Cerebellar nuclear complex (tissue), 1 donor: ENCODE measurements around the gene MAP3K14.

Experiments used
- DNase-seq, 2 experiments: peaks; one replicate each; lab custom pipeline; 2025; lab: John Stamatoyannopoulos, UW

Gene MAP3K14

DNA sequence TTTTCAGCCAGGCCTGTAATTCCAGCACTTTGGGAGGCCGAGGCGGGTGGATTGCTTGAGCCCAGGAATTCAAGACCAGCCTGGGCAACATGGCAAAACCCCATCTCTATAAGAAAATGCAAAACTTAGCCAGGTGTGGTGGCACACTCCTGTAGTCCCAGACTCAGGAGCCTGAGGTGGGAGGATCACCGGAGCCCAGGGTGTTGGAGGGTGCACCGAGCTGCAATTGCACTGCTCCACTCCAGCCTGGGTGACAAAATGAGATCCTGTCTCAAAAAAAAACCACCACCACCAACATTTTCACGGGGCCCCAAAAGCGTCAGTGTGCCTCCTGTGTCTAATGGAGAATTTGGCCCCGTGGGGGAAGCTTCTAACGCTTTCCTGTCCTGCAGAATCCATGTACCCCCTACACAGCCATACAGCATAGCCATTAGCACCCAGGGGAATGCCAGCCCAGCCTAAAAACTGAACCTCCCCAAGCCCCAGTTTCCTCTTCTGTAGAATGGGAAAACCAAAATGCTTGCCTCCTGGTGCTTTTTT, 22.2 kb upstream of the MAP3K14 start:
- no peak for DNase-seq

DNA sequence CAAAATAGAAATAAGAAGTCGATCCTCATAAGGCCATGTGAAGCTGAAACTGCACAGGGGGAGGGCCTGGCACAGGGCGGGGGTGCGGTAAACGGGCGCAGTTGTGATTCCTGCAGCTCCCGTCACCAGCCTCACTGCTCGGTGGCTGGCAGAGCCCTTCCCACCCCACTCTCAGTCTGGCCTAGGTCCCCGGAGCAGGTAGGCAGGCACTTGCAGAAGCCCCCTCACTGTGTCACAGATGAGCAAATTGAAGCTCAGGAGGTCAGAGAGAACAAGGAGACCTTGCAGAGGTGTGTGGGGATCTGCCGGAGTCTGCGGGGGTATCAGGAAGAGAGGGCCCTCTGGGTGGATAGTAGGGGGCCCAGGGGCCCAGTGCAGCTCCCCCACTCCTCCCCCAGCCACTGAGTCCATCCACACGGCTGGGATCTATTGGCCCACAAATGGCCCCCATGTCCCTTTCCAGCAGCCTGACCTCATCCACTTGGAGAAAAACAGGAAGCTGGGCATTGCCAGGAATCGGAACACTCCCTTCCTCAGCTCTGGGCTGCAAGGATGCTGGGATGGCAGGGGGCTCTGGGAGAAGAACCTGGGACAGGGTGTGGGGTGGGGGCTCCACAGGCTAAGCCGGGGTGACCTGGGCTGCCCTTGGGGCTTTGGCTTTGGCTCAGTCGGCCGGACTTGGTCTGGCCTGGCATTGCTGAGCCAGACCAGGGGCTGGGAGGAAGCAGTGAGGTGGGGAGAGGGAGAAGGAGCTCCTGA, 21.4 kb upstream of the MAP3K14 start:
- DNase-seq, result no peak

DNA sequence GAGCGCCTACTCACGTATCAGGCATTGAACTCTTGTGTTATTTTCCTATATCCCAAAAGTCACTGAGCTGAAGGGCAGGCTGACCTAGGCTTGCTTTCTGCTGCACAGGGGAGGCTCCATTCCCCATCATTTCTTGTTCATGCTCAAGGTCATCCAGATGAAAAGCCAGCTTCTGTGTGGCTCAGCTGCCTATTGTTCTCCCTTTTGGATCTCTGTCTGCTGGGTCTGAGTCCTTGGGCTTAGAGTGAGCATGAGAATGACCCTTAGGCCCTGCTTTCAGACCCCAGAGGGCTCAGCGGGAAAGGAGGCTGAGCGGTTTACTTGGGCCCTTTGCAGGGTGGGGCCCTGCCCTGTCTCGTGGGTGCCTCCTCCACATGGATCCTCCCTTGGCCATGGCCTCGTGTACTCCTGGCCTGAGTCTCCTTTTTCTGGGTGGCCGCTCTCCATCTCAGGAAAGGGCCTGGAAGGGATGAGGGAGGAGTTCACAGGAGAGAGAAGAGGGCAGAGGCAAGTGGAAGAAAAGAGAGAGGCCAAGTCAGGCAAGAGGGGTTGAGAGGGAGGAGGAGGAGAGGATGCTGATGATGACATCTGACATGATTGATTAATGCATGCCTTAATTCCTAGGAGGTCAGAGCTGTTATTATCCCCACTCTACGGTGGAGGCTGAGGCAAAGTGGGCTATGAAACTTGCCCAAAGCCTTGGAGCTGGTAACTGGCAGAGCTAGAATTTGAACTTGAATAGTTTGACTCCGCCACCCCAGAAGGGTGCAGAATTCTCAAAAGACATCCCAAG, 19.8 kb upstream of the MAP3K14 start:
- DNase-seq, result no peak

DNA sequence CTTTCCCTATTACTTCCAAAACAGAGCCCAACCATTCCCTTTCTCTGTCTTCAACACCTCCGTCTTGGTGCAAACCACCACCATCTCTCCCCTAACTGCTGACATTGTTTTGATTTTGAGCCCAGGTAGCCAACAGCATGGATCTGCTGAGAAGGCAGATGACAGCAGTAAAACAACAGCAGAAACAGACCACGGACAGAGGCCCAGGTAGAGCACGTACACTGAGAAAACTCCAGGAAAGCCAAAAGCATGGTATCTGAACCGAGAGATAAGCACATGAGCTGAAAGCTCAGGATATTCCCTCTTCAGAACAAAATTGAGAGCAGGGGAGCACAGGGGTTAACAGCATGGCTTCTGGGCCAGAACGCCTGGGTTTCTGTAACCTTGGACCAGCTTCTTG, 18.9 kb upstream of the MAP3K14 start:
- no peak for DNase-seq

DNA sequence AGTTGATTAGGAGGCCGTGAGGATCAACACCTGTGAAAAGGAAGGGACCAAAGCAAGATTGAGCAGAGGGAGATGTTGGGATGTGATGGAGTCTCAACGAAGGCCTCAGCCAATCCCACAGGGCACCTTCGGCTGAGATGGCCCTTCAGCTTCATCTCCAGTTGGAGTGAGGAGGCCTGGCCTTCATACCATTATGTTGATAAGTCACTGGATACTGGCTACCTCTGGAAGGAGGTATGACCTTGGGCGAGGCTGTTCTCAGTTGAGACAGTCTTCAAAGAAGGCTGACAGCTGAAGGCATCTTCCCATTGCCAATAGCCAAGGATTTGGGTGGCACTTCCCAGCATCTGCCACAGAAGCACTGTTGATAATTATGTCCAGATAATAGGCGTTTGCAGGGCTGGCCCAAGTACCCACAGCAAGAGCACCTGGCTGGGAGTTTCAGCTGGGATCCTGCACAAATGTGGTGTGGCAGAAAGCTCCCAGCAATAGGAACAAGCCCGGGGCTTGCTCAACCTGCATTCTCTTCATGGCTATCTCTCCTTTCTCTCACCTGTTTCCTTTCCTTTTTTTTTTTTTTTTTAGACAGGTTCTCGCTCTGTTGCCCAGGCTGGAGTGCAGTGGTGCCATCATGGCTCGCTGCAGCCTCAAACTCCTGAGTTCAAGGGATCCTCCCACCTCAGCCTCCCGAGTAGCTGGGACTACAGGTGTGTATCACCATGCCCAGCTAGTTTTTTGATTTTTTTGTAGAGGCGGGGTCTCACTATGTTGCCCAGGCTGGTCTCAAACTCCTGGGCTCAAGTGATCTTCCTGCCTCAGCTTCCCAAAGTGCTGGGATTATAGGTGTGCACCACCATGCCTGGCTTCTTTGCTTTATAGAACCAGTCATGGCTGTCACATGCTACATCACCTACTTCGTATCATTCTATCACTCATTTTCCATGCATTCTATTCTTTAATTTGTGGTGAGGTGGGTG, 18.2 kb upstream of the MAP3K14 start:
- no peak for DNase-seq

DNA sequence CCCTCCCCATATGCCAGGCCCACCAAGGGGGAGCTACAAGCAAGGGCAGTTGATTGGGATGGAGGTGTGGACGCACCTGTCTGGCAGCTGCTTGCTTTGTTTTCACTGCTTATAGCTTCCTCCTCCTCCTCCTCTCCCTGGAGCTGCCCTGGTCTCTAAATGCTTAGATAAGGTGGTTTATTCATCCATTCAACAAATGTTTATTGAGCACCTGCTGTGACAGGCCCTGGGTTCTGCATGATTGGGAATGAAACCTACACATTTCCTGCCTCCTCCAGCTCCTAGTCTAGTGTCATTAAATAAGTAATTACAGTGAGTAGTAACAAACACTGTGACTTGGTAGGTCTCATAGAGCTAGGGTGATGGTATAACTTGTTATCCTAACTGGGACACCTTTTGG, 17.4 kb upstream of the MAP3K14 start:
- no peak for DNase-seq

DNA sequence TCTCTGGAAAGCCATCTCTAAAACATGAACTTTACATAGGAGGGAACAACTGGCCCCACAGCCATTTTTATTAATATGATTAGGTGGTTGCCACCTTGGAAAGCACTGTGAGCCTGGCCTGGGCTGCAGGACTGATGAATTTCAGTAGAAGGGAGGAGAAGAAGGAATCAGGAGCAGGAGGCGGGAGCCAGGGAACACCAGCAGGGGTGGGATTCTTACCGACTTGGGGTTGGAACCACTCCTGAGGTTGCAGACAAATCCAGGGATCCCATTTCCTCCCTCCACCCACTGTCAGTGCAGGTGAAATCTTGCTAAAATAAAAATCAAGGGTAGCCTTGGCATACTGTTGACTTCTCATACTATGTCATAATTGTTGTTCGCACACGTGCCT, 16.9 kb upstream of the MAP3K14 start:
- no peak for DNase-seq

DNA sequence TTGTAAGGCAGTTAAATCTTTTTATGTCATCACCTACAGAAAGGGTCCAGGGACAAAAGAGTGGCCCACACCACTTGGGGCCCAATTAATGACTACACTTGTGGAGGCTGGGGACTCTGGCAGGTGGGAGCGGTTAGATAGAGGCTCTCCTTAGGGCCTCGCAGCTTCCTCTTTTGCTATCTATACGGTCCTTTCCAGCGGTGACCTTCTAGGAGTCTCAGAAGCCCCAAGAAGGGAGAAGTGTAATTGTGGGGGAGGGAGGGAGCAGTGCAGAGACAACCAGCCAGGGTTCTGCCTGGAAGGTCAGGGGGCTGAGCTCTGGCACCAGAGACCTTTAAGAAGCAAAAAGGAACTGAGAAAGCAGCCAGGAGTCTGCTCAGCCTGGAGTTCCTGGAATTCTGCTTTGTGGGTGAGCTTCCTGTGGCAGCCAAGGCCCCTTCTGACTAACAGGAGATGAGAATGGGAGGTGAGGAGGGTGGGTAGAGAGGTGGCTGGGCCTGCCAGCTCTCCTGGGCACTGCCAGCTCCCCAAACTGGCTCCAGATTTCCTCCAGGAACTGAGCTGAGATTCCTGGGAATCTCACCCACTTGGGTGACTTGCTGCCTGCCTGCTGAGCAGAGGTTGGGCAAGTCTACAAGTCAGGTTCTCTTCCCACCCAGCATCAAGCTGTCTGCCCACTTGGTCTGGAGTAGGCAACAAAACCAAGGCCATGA, 16.3 kb upstream of the MAP3K14 start:
- DNase-seq, result no peak

DNA sequence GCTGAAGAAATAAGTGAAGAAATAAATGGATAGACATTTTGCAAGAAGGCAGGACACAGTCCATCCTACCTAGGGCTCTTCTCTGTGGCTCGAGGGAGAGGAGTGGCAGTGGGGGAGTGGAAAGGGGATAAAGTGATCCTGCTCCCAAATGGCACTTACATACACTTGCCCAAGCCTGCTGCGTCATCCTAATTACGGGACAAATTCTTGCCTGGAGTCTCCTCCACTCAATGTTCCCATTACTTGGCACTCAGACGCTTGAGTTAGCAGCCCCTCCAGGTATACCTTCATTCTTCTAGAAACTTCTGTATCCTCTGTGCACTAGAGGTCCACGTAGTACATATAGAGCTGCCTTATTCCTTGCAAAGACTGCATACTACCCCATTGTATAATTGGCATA, 15.7 kb upstream of the MAP3K14 start:
- no peak for DNase-seq

DNA sequence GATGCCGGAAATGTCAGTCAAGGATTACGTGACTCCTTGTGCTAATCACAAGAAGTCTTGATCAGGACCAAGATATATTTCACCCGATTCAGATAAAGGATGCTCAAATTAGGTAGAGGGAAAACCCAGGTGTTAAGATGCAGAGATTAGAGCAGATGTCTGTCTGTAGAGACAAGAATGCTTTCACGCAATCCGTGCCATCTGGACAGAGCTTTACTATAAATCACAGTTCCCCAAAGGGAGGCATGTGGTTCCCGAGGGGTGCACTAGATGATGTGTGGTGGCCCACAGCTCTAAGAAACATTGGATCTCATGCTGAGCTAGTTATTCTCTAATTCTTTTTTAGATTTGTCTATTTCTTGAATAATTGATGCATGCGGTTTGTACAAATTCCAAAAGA, 9.8 kb upstream of the MAP3K14 start:
- no peak for DNase-seq

DNA sequence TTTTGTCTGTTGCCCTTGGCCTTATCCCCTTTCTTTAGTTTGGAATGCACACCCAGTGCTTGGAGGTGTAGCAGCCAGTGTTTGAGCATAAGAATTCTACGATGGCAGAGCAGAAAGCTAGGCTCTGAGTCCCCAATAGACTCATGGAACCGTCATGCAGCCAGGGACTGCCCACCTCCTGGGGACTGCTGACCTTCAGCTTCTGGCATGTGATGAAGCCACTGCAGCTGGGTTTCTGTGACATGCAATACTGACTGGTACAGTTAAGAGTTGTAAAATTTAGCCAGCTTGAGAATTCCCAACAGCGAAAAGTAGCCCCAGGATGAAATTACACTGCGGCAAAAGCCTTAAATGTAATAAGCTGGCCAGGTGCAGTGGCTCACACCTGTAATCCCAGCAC, 9.0 kb upstream of the MAP3K14 start:
- no peak for DNase-seq

DNA sequence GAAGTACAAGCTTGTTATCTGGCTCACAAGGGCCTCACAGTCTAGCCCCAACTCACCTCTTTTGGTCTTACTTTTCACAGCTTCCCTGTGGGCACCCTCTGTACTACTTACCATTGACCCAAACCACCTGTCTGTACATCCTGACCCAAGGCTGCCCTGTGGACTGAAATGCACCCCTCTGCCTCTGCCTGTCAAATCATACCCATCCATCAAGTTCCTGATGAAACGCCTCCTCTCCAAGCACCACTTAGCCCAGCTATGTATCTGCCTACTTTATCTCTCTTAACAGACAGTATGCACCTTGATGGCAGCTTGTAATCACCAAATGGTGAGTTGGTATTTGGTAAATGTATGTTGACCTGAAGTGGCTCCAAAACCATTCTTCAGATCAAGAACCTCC, 7.5 kb upstream of the MAP3K14 start:
- no peak for DNase-seq

DNA sequence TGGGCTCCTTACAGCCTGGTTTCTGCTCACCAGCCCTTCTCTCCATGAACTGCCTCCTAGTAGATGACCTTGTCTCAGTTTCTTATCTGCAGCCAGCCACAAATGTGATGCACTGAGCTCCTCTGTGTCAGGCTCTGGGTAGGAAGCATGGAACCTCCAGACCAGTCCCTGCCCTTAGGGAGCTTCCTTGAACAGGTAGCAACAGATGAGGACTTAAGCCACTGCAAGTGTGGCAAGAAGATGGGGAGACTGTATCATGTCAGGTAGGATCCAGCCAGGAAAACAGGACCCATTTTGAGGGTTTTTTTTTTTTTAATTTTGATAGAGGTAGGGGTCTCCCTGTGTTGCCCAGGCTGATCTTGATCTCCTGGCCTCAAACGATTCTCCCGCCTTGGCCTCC, 5.3 kb upstream of the MAP3K14 start:
- DNase-seq, result no peak

DNA sequence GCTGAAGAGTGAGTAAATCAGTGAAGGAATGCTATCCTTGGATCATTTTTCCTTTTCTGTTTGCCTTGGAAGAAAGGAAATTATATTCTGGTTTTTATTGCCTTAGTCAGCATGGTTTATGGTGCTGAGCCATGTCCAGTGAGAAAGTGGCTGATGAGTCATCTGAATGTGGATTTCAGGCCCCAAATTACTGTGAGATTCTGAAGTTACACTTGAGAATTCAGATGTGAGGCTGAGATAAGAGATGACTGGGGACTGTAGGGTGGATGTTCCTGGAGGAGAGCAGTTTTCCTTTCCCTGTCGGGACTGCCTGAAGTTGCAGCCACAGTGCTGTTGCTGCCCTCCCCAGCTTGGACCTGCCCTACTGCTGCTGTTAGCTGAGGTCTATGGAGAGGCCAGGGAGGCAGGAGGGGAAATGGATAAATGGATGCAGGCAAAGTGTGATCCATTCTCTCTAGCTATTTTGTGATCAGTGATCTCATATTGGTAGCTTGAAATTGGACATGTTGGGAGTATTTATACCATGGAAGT, 4.2 kb upstream of the MAP3K14 start:
- DNase-seq, result no peak

DNA sequence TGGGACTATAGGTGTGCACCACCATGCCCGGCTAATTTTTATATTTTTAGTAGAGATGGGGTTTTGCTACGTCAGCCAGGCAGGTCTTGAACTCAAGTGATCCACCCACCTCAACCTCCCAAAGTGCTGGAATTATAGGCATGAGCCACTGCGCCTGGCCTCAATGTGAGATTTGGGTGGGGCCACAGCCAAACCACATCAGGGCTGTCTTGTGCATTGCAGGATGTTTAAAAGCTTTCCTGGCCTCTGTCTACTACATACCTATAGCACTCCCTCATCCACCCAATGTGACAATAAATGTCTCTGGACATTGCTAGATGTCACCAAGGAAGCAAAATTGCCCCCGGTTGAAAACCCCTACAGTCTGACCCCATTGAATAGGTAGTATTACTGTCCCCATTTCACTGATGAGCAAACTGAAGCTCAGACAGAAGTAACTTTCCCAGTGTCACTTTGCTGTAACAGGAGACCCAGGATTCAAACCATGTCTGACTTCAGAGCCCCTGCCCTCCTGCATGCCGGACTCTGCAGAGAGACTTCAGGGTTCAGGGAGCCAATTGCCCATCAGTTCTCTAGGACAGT, 3.6 kb upstream of the MAP3K14 start:
- no peak for DNase-seq

DNA sequence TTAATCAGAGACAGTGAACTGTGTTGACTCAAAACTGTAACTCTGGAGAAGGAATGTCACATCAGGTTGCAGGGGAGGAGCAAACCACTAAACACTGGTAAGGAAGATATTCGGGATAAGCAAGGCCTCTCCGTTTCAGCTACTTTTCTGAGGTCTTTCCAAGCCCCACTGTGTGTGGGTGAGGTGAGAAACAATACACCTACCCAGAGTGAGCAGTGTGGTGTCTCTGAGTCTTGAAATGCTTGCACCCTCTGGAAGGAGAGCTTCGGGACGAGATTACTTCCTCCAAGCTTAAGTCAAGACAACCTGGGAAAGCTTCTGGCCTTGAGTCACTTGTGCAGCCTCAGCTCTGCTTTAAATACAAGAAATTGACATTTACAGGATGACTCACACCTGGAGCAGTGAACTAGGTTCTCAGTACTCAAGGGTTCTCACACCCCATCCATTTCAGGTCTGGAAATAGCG, 2.5 kb upstream of the MAP3K14 start:
- no peak for DNase-seq

DNA sequence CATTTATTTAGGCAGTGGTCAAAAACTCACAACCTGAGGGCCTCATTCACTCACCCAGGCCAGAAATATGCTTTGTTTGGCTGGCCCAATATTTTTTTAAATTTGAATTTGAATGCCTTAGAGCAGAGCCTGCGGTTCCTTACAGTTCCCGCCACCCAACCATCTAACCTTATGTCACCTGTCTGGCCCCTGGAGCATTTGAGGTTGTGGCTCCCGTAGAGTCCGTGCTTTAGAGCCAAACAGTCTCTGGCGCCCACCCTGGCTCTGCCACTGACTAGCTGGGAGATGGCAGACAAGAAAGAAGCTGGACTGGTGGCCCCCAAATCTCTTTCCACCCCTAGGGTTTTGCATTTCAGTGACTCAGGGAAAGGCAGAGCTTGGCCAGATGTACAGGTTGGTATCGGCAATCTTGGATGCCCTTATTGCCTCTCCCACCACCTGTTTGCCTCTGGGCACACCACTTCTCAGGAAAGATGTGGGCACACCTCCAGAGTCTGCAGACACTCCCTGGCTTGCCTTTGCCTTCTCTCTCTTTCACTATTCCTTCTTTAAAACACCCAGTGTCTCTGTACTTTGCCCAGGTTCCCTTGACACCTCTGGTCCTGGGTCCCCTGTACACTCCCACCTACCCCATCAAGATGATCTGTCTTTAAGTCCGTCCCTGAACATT, 1.9 kb upstream of the MAP3K14 start:
- DNase-seq, result no peak

DNA sequence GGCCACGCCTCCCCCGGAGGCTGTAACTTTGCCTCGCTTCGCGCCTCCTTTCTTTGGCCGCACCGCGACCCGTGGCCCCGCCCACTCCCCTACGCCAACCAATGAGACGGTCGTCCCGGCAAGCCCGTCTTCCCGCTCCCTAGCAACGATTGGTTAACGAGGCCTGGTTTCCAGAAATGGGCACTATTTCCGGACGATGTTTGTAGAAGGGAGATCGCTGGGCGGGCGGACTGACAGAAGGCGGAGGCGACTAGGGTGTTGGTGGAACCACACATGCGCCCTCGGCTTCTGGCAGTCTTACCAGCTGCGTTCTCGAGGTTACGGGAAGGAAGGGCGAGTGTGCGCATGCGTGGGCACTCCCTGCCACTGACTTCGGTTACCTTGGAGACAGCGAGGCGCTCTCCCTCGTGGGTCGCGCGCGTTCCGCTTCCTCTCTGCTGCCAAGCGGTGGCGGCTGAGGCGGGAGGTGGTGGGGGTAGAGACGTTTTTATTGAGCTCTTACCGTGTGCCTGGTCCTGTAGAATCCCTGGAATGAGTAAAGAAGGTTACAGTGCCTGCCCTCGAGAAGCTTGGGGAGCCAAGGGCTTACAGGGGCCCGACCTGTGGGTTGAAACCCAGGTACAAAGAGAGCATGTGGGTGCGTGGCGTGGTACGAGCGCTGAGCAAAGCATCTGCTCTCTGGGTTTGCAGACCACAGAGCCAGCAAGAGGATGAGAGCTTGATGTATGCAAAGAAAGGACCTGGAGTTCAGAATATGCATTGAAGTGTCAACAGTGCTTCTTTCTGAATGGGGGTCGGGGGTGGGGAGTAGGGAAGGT, 500 bp upstream of the MAP3K14 start:
- DNase-seq, result peak; percentile 98 to 99
